ENCODE data around the gene PYDC2. TPM values are rescaled to one million over a fixed set of nuclear protein-coding genes. Genes with fewer than 3 reads are reported as not detected.

The PYDC2 gene
- total and polyA plus RNA-seq, 5 donors from 2014 or later, result not detected

- Histone ChIP-seq H3K36me3 (ENCODE audit: control insufficient read depth, insufficient read depth, low read length) (no peaks in the 10 kb centered on the region), H3K27me3 (ENCODE audit: control insufficient read depth, insufficient read depth, low read length) (no peaks in the 10 kb centered on the region), H3K4me3 (ENCODE audit: low read depth, low read length) (no peak overlapping the region), H3K4me1 (ENCODE audit: control insufficient read depth, insufficient read depth, low read length, poor library complexity, severe bottlenecking) (no peaks in the 10 kb centered on the region), H3K27ac (ENCODE audit: insufficient read depth, low read length, poor library complexity, severe bottlenecking) (no peak overlapping the region), H3K9me3 (ENCODE audit: control insufficient read depth in 2 of 2, low read length in 2 of 2) (no peaks in the 10 kb centered on the region)
- ATAC-seq (ENCODE audit: low read depth in 2 of 2) (no peak), DNase-seq (no peak)
- Mint-ChIP-seq H3K9me3 (peaks cover 0 to 7% (median 2%) of the 10 kb centered on the region in 7 donors), H3K4me3 (no peak overlapping the region), H3K27ac (no peak overlapping the region), H3K4me1 (no peaks in the 10 kb centered on the region), H3K27me3 (no peaks in the 10 kb centered on the region), H3K36me3 (no peaks in the 10 kb centered on the region)
Measured at GRCh38 chr3:191425322-191425734, 35.6 kb upstream of the PYDC2 start.

- no peak overlapping the region for H3K27ac ChIP-seq (ENCODE audit: insufficient read depth, low read length, poor library complexity, severe bottlenecking)
- no peaks in the 10 kb centered on the region for H3K4me1 ChIP-seq (ENCODE audit: control insufficient read depth, insufficient read depth, low read length, poor library complexity, severe bottlenecking)
- no peak overlapping the region for H3K27ac Mint-ChIP-seq
- H3K27me3 ChIP-seq (ENCODE audit: control insufficient read depth, insufficient read depth, low read length), result no peaks in the 10 kb centered on the region
- no peak for ATAC-seq (ENCODE audit: low read depth in 2 of 2)
- no peaks in the 10 kb centered on the region for H3K36me3 Mint-ChIP-seq
- H3K27me3 Mint-ChIP-seq, result no peaks in the 10 kb centered on the region
- H3K9me3 Mint-ChIP-seq, result peaks cover 0 to 6% (median 4%) of the 10 kb centered on the region in 7 donors
- DNase-seq, result no peak
- H3K36me3 ChIP-seq (ENCODE audit: control insufficient read depth, insufficient read depth, low read length), result no peaks in the 10 kb centered on the region
- H3K9me3 ChIP-seq (ENCODE audit: control insufficient read depth in 2 of 2, low read length in 2 of 2), result no peaks in the 10 kb centered on the region
- H3K4me3 Mint-ChIP-seq, result no peak overlapping the region
- H3K4me1 Mint-ChIP-seq, result no peaks in the 10 kb centered on the region
- no peak overlapping the region for H3K4me3 ChIP-seq (ENCODE audit: low read depth, low read length)
Measured at GRCh38 chr3:191426311-191426710, 34.7 kb upstream of the PYDC2 start.

GRCh38 chr3:191428177-191428576 is 32.8 kb upstream of the PYDC2 start:
- H3K4me3 Mint-ChIP-seq, result no peak overlapping the region
- no peak overlapping the region for H3K27ac ChIP-seq (ENCODE audit: insufficient read depth, low read length, poor library complexity, severe bottlenecking)
- H3K4me3 ChIP-seq (ENCODE audit: low read depth, low read length), result no peak overlapping the region
- H3K4me1 ChIP-seq (ENCODE audit: control insufficient read depth, insufficient read depth, low read length, poor library complexity, severe bottlenecking), result no peaks in the 10 kb centered on the region
- H3K27me3 ChIP-seq (ENCODE audit: control insufficient read depth, insufficient read depth, low read length), result no peaks in the 10 kb centered on the region
- H3K27me3 Mint-ChIP-seq, result no peaks in the 10 kb centered on the region
- no peaks in the 10 kb centered on the region for H3K36me3 Mint-ChIP-seq
- no peak overlapping the region for H3K27ac Mint-ChIP-seq
- H3K4me1 Mint-ChIP-seq, result no peaks in the 10 kb centered on the region
- H3K36me3 ChIP-seq (ENCODE audit: control insufficient read depth, insufficient read depth, low read length), result no peaks in the 10 kb centered on the region
- ATAC-seq (ENCODE audit: low read depth in 2 of 2) (no peak), DNase-seq (no peak)
- H3K9me3 Mint-ChIP-seq, result peaks cover 0 to 8% (median 6%) of the 10 kb centered on the region in 7 donors
- no peaks in the 10 kb centered on the region for H3K9me3 ChIP-seq (ENCODE audit: control insufficient read depth in 2 of 2, low read length in 2 of 2)

DNA sequence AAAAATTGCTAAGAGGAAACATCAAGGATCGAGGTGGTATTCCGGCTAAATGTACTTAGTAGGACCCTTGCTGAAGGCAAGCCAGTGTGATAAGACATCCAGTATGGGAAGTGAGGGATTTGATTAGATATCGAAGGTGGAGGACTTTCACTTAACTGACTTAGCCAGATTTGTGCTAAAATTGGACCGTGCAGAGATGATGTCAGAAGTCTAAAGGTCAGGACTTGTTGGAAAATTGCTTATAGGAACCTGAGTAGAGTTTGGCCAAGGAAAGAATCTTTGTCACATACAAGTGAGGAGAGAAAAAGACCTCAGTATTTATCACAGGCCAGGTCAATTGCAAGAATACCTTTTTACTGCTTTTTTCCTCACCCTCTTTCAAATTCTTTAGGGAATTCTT is 30.9 kb upstream of the PYDC2 start:
- ATAC-seq (ENCODE audit: low read depth in 2 of 2), result no peak
- DNase-seq, result no peak
- H3K27ac ChIP-seq (ENCODE audit: insufficient read depth, low read length, poor library complexity, severe bottlenecking), result no peak overlapping the region
- H3K9me3 ChIP-seq (ENCODE audit: control insufficient read depth in 2 of 2, low read length in 2 of 2), result no peaks in the 10 kb centered on the region
- H3K27ac Mint-ChIP-seq, result no peak overlapping the region
- H3K4me1 Mint-ChIP-seq, result no peaks in the 10 kb centered on the region
- H3K27me3 ChIP-seq (ENCODE audit: control insufficient read depth, insufficient read depth, low read length), result no peaks in the 10 kb centered on the region
- H3K36me3 ChIP-seq (ENCODE audit: control insufficient read depth, insufficient read depth, low read length), result no peaks in the 10 kb centered on the region
- H3K4me3 ChIP-seq (ENCODE audit: low read depth, low read length), result no peak overlapping the region
- H3K4me1 ChIP-seq (ENCODE audit: control insufficient read depth, insufficient read depth, low read length, poor library complexity, severe bottlenecking), result no peaks in the 10 kb centered on the region
- H3K27me3 Mint-ChIP-seq, result no peaks in the 10 kb centered on the region
- no peaks in the 10 kb centered on the region for H3K36me3 Mint-ChIP-seq
- H3K9me3 Mint-ChIP-seq, result peaks cover 0 to 8% (median 3%) of the 10 kb centered on the region in 7 donors
- H3K4me3 Mint-ChIP-seq, result no peak overlapping the region

DNA sequence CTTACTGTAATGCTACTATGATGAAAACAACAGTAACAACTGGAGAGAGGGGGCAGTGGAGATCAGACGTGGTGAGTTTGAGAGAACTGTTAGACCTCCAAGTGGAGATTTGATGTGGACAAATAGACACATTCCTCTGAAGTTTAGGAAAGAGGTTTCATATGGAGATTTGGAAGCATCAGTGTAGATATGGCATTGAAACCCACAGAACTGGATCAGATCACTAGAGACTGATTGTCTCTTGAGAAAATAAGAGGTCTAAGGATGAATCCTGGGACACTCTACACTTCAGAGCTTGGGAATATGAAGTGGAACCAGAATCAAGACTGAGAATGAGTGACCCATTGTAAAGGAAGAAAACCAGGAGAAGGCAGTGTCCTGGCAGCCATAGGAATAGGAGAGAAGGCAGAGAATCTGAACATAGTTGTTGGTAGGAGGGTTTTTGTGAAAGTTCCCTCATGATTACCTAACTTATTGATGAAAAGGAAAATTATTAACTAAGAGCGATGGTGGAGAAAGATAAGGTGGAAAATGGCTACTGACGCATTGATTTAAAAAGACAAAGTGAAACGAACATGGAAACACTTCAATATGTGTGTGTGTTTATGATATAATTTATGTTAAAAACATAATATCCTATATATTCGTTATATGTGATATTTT is 29.7 kb upstream of the PYDC2 start:
- H3K36me3 Mint-ChIP-seq, result no peaks in the 10 kb centered on the region
- peaks cover 0 to 8% (median 3%) of the 10 kb centered on the region in 7 donors for H3K9me3 Mint-ChIP-seq
- DNase-seq (no peak), ATAC-seq (ENCODE audit: low read depth in 2 of 2) (no peak)
- Histone ChIP-seq H3K9me3 (ENCODE audit: control insufficient read depth in 2 of 2, low read length in 2 of 2) (no peaks in the 10 kb centered on the region), H3K4me3 (ENCODE audit: low read depth, low read length) (no peak overlapping the region), H3K27me3 (ENCODE audit: control insufficient read depth, insufficient read depth, low read length) (no peaks in the 10 kb centered on the region), H3K27ac (ENCODE audit: insufficient read depth, low read length, poor library complexity, severe bottlenecking) (no peak overlapping the region), H3K36me3 (ENCODE audit: control insufficient read depth, insufficient read depth, low read length) (no peaks in the 10 kb centered on the region), H3K4me1 (ENCODE audit: control insufficient read depth, insufficient read depth, low read length, poor library complexity, severe bottlenecking) (no peaks in the 10 kb centered on the region)
- no peak overlapping the region for H3K4me3 Mint-ChIP-seq
- H3K4me1 Mint-ChIP-seq, result no peaks in the 10 kb centered on the region
- no peak overlapping the region for H3K27ac Mint-ChIP-seq
- H3K27me3 Mint-ChIP-seq, result no peaks in the 10 kb centered on the region

DNA sequence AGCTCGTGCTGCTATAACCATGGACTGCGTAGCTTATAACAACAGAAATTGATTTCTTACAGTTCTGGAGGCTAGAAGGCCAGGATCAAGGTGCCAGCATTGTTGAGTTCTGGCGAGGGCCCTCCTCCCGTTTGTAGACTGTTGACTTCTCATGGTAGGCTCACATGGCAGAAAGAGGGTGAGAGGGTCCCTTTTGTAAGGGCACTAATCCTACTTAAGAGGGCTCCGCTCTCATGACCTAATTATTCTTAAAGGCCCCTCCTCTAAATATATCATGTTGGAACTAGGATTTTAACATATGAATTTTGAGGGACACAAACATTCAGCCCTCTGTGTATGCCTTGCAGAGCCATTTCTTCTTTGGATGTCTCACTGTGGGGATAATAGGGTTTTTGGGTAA is 28.8 kb upstream of the PYDC2 start:
- H3K4me1 ChIP-seq (ENCODE audit: control insufficient read depth, insufficient read depth, low read length, poor library complexity, severe bottlenecking), result no peaks in the 10 kb centered on the region
- no peak for DNase-seq
- no peaks in the 10 kb centered on the region for H3K27me3 Mint-ChIP-seq

DNA sequence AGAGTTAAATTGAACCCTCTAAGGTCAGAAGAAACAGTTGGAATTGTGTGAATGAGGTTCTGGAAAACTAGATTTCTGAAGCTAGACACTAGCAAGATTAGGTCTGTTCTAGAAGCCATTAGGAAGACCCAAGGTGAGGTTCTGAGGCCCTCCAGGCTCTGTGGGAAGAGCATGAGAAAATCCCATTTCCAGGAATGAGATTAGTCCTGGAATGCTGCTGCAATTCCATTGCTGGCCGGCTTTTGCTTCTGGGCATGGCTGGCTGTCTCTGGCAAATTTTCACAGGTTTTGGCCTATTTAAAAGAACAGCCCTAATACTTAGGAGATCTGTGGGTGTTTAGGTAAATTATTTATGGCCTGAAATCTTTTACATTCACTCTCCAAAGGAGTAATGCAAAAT is 26.9 kb upstream of the PYDC2 start:
- Histone ChIP-seq H3K4me3 (ENCODE audit: low read depth, low read length) (no peak overlapping the region), H3K36me3 (ENCODE audit: control insufficient read depth, insufficient read depth, low read length) (no peaks in the 10 kb centered on the region)

More for the DNA sequence above, 28.8 kb upstream of the PYDC2 start:
- H3K4me1 Mint-ChIP-seq, result no peaks in the 10 kb centered on the region
- H3K9me3 Mint-ChIP-seq, result peaks cover 0 to 8% (median 2%) of the 10 kb centered on the region in 7 donors
- Histone ChIP-seq H3K27ac (ENCODE audit: insufficient read depth, low read length, poor library complexity, severe bottlenecking) (no peak overlapping the region), H3K4me3 (ENCODE audit: low read depth, low read length) (no peak overlapping the region), H3K27me3 (ENCODE audit: control insufficient read depth, insufficient read depth, low read length) (no peaks in the 10 kb centered on the region), H3K36me3 (ENCODE audit: control insufficient read depth, insufficient read depth, low read length) (no peaks in the 10 kb centered on the region), H3K9me3 (ENCODE audit: control insufficient read depth in 2 of 2, low read length in 2 of 2) (no peaks in the 10 kb centered on the region)
- no peak for ATAC-seq (ENCODE audit: low read depth in 2 of 2)
- H3K27ac Mint-ChIP-seq, result no peak overlapping the region
- no peak overlapping the region for H3K4me3 Mint-ChIP-seq
- H3K36me3 Mint-ChIP-seq, result no peaks in the 10 kb centered on the region

DNA sequence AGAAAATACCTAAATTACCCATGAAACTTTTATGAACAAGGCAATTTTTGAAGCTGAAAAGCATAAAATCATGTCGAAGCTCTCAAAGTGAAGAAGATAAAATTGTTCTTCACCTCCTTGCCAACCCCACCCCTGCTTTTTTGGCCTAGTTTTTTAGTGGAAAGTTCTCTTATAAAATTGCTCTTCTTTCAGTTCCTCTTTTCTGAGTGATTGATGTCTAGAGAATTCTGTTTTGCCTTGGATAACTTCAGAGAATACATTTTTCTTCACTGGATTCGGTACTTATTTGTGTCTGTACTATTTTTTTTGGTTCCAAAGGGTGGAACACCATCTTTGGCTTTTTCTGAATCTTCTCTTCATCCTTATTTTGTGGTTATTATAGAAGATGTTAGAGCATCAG is 25.0 kb upstream of the PYDC2 start:
- H3K4me3 ChIP-seq (ENCODE audit: low read depth, low read length), result no peak overlapping the region
- peaks cover 0 to 10% (median 0%) of the 10 kb centered on the region in 7 donors for H3K9me3 Mint-ChIP-seq
- no peaks in the 10 kb centered on the region for H3K4me1 ChIP-seq (ENCODE audit: control insufficient read depth, insufficient read depth, low read length, poor library complexity, severe bottlenecking)
- DNase-seq (no peak), ATAC-seq (ENCODE audit: low read depth in 2 of 2) (no peak)
- H3K27ac ChIP-seq (ENCODE audit: insufficient read depth, low read length, poor library complexity, severe bottlenecking), result no peak overlapping the region
- H3K27me3 ChIP-seq (ENCODE audit: control insufficient read depth, insufficient read depth, low read length), result no peaks in the 10 kb centered on the region
- no peaks in the 10 kb centered on the region for H3K27me3 Mint-ChIP-seq
- no peak overlapping the region for H3K4me3 Mint-ChIP-seq
- H3K27ac Mint-ChIP-seq, result no peak overlapping the region
- H3K36me3 ChIP-seq (ENCODE audit: control insufficient read depth, insufficient read depth, low read length), result no peaks in the 10 kb centered on the region
- H3K4me1 Mint-ChIP-seq, result no peaks in the 10 kb centered on the region
- H3K9me3 ChIP-seq (ENCODE audit: control insufficient read depth in 2 of 2, low read length in 2 of 2), result no peaks in the 10 kb centered on the region
- H3K36me3 Mint-ChIP-seq, result no peaks in the 10 kb centered on the region

More for the DNA sequence above, 26.9 kb upstream of the PYDC2 start:
- no peaks in the 10 kb centered on the region for H3K4me1 Mint-ChIP-seq
- DNase-seq (no peak), ATAC-seq (ENCODE audit: low read depth in 2 of 2) (no peak)
- no peaks in the 10 kb centered on the region for H3K36me3 Mint-ChIP-seq
- Histone ChIP-seq H3K9me3 (ENCODE audit: control insufficient read depth in 2 of 2, low read length in 2 of 2) (no peaks in the 10 kb centered on the region), H3K4me1 (ENCODE audit: control insufficient read depth, insufficient read depth, low read length, poor library complexity, severe bottlenecking) (no peaks in the 10 kb centered on the region), H3K27me3 (ENCODE audit: control insufficient read depth, insufficient read depth, low read length) (no peaks in the 10 kb centered on the region), H3K27ac (ENCODE audit: insufficient read depth, low read length, poor library complexity, severe bottlenecking) (no peak overlapping the region)
- no peak overlapping the region for H3K27ac Mint-ChIP-seq
- H3K9me3 Mint-ChIP-seq, result peaks cover 0 to 8% (median 1%) of the 10 kb centered on the region in 7 donors
- H3K27me3 Mint-ChIP-seq, result no peaks in the 10 kb centered on the region
- no peak overlapping the region for H3K4me3 Mint-ChIP-seq

All from CD4-positive, CD25-positive, alpha-beta regulatory T cell (primary cell).